Adipose tissue (tissue), 3 donors: Measurements from ENCODE around the gene DSCAM. TPM values are rescaled to one million over a fixed set of nuclear protein-coding genes. Genes with fewer than 3 reads are reported as not detected.

Experiments used
- H3K27ac ChIP-seq: one replicate; pipeline ENCODE4 v1.5.1; 2013; ENCODE audit warnings: low read depth, low read length
- WGBS, 3 donors: extraction: QIAGEN DNeasy Blood & Tissue Kit; methylation state at CpG; one replicate each; pipeline ENCODE4 v1.1.7; 2013; 5-methylcytosine and 5-hydroxymethylcytosine counted together
- polyA plus RNA-seq, 3 donors: library from polyadenylated mRNA; stranded (reverse); fragments of 200-250 nt; gene quantifications; one replicate each; pipeline ENCODE4 v1.2.3, GENCODE V29; 2013
- donor health status: healthy with polysubstance abuse.
- donor health status: Bipolar disorder and iron deficiency.
- donor health status: healthy.

The DSCAM gene
- polyA plus RNA-seq, 3 donors: 0.08 TPM; not detected in 2

DNA sequence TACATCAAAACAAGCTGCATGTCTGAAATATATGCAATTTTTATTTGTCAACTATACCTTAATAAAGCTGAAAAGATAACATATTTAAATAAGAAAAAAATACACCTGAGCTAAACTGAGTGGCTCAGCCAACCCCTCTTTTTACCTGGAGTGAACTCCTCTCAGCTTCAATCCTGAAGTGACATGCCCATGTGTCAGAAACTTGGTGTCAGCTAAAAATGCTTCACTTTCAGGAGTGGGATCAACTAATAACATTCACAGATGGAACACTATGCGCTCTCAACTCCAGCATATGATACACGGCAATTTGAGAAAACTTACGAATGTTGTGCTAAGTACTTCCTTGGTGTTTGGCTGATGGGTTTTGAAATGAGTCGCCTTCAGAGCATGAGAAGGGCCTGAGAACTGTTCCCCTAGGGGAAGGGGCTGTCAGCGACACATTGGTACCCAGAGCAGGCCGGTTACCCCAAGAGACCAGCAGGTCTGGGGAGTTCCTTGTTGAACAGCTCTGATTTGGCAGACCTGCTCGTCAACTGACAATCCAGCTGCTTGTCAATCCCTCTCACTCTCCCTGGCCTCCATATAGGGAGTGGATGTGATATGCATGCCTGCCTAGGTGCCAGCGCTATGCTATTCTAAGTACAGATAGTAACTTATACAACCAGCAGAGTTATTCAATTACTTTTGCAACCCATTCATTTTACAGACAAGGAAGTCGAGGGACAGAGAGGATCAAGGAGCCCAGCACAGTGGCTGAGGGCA lies 712.0 kb downstream of the DSCAM start:
- no peak overlapping the region for H3K27ac ChIP-seq

DNA sequence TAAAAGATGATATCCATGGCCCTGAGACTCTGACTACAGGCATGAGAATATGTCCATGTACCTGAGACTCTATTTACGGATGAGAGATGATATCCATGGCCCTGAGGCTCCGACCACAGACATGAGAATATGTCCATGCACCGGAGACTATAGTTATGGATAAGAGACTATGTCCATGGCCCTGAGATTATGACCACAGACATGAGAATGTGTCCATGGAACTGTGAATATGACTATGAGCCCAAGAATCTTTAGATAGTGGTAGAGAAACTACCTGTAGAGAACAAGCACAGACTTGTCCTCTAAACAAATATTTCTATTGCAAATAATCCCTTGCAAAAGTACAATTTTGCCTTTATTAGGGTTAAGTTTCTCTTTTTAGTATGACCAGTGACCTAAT lies 716.5 kb downstream of the DSCAM start:
- WGBS, 3 donors: 91 to 93% (median 92%) methylated on average over 3 of the region's 3 CpGs

More for the DNA sequence above, 712.0 kb downstream of the DSCAM start:
- WGBS, 3 donors: 81 to 89% (median 85%) methylated on average over 9 of the region's 9 CpGs

DNA sequence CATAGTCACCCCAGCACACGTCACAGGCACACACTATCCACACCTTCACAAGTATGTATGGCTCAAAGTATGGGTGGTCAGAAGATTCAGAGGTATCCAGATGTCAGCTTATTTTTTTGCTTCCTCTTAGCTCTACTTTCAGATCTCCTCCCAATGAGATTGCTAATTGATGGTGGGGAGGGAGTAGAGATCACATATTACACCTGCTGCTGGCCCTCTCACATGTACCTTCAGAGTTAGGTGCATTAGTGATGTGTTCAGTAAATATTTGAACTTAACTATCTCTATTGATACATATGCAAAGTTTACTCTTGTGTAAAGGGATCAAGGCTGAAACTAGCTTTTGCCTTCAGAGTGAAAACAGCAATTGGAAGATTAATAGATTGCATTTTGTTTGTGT lies 717.1 kb downstream of the DSCAM start:
- WGBS, 3 donors: 76 to 89% (median 82%) methylated on average over 1 of the region's 1 CpG
- no peak overlapping the region for H3K27ac ChIP-seq

More for the DNA sequence above, 716.5 kb downstream of the DSCAM start:
- H3K27ac ChIP-seq: no peak overlapping the region

DNA sequence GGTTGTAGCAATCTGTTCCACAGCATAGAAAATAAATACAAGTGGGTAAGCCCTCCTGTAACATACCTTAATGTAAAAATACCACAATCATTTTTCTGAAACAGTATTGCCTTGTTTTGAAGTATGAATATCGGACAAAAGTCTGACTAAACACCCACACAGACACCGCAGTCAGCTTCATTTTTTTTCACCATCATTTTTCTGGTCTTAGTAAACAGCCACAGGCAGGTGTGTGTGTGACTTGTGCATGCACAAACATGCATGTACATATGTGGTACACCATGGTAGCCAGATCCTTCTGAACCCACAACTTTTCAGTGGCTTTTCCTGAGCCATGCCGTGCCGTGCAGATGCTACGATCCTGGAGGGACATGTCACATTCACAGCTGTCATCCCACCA lies 718.1 kb downstream of the DSCAM start:
- no peak overlapping the region for H3K27ac ChIP-seq
- WGBS, 3 donors: 85 to 91% (median 86%) methylated on average over 5 of the region's 5 CpGs

DNA sequence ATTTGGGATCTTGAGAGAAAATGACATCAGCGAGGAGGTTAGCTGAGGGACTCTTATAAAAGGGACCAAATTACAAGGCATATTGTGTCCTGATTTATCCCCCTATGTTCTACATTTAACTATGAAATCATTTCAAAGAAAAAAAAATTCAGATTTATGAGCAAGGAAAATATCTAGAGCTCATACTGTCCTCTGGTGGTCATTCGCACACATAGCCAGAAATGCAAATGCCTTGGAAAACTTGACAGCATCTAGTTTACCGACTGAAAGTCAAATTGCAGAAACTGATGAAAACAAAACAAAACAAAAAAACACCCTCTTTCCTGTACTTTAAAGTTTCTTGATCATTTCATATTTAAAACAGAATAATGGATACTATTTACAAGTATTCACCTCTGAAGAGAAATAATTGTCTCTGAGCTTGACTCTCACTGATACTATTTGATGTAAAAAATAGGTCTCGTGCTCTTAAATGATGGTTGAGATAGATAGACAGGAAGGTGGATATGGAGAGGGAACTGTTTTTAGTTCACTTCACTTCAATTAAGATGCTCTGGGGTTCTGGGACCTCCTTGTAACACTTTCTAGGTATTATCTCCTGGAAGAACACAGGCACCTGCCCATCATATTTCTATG lies 725.9 kb downstream of the DSCAM start:
- H3K27ac ChIP-seq: no peak overlapping the region
- WGBS, 3 donors: 21 to 31% (median 28%) methylated on average over 4 of the region's 4 CpGs

DNA sequence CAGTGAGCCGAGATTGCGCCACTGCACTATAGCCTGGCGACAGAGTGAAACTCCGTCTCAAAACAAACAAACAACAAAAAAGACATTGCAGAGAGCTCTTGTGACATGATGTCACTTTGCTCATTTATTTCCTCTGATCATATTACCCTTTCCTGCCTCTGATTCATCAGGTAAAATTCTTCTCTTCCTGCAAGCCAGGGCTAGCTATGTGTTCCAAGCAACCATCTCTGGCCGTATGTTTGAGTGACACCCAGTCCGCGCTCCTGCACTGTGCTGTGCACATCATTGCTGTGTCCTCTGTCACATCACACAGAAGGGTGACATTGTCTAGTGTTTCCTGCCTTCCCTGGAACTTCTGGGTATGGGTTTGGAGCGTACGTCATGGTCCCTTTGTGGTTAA lies 728.4 kb downstream of the DSCAM start:
- H3K27ac ChIP-seq: no peak overlapping the region
- 75 to 87% (median 80%) methylated on average over 9 of the region's 9 CpGs for WGBS, 3 donors

DNA sequence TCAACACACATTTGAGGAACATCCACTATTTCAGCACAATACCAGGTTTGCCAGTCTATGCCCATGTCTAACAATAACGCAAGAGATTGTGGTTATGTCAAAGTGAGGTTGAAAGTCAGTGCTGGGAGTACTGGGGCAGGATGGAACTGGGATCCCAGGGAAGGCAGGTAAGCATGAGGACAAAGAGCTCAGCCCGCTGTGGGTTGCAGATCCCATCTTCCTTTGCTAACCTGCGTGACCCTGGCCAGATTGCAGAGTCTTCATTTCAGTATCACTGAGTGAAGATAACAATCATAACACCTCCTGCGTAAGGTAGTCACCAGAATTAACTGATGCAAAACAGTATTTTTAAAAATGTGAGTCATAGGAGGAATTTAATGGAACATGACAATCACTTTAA lies 729.7 kb downstream of the DSCAM start:
- no peak overlapping the region for H3K27ac ChIP-seq
- 86 to 93% (median 91%) methylated on average over 4 of the region's 4 CpGs for WGBS, 3 donors

DNA sequence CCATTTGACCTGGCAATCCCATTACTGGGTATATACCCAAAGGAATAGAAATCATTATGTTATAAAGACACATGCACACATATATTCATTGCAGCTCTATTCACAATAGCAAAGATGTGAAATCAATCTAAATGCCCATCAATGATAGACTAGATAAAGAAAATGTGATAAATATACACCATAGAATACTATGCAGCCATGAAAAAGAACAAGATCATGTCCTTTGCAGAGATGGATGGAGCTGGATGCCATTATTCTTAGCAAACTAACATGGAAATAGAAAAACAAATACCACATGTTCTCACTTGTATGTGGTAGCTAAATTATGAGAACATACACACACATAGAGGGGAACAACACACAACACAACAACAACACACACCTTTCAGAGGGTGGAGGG lies 731.2 kb downstream of the DSCAM start:
- H3K27ac ChIP-seq: no peak overlapping the region

DNA sequence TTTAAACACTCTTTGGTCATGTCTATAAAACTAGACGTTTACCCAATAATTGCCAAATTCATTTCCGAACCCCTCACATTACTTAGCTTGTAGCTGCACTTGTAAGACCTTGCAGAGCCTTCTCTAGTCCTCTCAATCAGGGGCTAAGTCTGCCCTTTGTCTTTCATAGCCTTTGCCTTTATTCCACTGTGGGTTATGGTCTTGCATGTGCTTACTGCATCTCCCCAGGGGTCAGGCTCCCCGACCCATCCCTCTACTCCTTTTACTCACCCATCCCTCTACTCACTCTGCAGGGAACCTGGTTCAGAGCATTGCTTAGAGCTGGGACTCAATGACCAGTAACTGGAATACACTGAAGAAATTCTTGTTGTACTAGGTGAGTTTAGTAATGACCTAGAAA lies 744.3 kb downstream of the DSCAM start:
- no peak overlapping the region for H3K27ac ChIP-seq
- WGBS, 3 donors: 69 to 73% (median 71%) methylated on average over 3 of the region's 3 CpGs

DNA sequence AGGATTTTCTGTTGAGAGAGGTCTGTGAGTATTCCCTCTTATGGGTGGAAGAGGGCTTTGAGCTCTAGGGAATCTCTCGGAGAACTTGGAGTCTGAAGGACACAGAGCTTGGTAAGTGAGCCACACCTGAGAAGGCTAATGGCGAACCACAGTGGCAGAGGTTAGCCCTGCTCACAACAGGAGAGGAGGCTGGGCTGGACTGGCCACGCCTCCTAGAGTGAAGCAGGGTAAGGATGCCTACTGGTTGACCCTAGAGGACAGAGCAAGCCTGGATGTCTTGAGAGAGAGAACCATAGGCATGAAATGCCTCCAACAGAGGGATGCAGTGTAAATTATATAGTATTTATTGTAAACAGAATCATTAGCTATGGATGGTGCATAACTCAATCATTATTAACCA lies 747.1 kb downstream of the DSCAM start:
- H3K27ac ChIP-seq: no peak overlapping the region
- WGBS, 3 donors: 64 to 84% (median 77%) methylated on average over 3 of the region's 3 CpGs

DNA sequence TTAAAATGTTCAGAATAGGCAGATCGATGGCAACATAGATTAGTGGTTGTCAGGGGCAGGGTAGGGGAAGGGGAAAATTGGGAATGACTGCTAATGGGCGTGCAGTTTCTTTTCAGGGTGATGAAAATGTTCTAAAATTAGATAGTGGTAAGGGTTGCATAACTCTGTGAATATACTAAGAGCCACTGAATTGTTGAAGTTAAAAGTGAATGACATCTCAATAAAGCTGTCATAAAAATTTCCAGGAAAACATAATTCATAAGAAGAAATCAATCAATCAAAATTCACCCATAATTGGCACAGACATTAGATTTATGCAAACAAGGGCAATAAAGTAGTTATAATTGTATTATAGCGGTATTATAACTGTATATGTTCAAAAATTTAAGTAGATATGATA lies 751.5 kb downstream of the DSCAM start:
- 58 to 77% (median 67%) methylated on average over 3 of the region's 3 CpGs for WGBS, 3 donors

DNA sequence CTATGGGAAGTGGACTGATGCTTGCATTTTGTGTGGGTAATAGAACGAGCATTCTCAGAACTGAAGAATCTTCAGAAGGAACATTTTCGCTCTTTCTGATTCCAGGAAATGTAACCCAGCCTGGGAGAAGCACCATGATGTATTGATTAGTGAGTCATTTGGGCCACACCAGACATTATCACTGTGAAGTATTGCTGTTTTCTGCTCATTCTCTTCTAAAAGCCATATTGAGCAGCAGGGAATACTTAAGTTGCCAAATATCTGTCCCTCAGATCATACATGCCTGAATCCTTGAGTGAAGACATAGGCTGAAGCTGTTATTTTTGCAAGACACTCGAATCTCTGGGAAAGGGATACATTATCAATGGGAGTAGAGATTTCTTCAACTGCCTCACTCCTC lies 766.6 kb downstream of the DSCAM start:
- no peak overlapping the region for H3K27ac ChIP-seq
- 65 to 69% (median 68%) methylated on average over 3 of the region's 3 CpGs for WGBS, 3 donors

More for the DNA sequence above, 751.5 kb downstream of the DSCAM start:
- no peak overlapping the region for H3K27ac ChIP-seq

DNA sequence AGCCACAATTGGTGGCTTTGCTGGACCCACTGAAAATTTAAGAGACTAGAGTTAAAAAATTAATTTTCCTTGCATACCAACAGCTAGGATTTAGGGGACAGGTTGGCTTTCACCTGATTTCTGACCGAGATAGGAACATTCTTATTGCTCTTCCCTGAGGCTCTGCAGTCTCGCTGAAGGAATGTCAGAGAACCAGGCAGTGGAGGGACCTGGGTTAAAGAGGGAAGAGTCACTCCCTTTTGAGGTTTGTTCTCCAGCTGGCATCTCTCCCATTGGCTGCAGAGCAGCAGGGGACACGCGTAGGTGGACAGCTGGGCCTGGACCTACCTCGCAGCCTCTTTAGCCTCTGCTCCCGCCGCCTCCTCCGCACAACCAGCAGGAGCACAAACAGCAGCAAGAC lies 772.2 kb downstream of the DSCAM start:
- 78 to 88% (median 86%) methylated on average over 8 of the region's 8 CpGs for WGBS, 3 donors
- H3K27ac ChIP-seq: no peak overlapping the region

DNA sequence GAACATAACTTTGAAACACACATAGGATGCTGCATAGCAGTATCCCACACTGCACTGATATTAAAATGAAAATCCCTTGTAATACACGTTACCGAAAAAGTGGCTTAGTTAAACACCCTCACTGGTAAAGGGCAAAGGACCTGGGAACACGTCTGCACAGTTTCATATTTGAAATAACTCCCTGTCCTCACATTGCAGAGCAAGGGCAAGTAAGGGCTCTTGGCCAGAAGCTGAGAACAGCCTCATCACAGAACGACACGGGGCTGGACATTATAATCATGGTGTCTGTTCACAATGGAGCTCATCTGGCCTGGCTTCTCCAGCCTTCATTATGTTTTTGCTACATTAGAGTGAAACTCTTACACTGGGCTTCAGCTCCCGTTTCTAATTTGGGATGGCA lies 772.8 kb downstream of the DSCAM start:
- no peak overlapping the region for H3K27ac ChIP-seq
- WGBS, 3 donors: 62 to 70% (median 63%) methylated on average over 6 of the region's 6 CpGs

DNA sequence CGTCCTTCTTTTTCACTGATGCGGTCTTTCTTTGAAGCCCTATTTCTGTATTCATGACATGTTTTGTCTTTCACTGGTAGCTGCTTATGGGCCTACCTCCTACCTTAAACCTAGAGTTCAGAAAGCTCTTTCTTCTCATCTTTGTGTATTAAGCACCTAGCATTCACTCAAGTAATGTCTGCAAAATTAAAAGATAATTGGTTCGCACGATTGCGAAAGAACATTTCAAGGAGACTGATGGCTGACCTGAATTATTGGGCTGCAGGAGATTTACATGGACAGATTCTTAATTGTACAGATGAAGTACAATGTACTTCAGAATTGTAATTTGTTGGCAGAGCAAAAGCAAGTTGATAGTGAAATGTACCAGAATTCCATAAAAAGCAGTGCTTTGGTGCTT lies 773.3 kb downstream of the DSCAM start:
- no peak overlapping the region for H3K27ac ChIP-seq
- 94 to 96% (median 95%) methylated on average over 5 of the region's 5 CpGs for WGBS, 3 donors

DNA sequence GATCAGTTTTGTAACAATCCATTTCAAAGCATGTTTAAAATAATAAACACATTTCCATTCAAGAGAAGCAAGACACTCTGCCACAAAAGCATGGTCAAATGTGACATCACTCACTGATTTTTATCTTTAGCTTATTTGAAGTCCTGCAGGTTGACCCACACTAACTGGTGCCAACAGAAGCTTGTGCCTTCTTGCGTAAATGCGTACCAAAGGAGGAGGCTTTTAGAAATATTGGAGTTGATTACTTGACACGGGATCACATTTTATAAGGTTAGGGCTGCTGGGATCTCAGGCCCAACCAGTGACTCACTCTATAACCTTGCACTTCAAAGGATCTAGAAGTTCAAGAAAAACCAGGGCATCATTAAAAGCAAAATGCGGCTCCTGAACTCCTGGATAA lies 776.1 kb downstream of the DSCAM start:
- WGBS, 3 donors: 77 to 92% (median 86%) methylated on average over 4 of the region's 4 CpGs
- H3K27ac ChIP-seq: no peak overlapping the region

DNA sequence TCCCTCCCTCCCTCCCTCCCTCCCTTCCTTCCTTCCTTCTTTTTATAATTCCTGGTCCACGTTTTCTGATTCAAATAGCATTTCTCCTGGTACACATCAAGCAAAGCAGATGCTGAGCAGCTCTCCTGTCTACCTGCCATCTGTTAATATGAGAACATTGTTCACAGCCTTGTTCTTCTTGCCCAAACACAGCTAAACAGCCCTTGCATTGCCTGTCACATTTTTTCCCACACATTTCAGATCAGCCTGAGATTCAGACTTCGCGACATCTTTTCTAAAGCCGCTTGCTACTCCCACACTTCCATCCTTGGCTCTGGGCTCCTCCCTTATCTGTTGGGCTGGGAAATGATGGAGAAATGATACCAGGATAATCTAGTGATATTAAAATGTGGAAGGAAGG lies 779.2 kb downstream of the DSCAM start:
- no peak overlapping the region for H3K27ac ChIP-seq
- WGBS, 3 donors: 42 to 45% (median 43%) methylated on average over 4 of the region's 4 CpGs

DNA sequence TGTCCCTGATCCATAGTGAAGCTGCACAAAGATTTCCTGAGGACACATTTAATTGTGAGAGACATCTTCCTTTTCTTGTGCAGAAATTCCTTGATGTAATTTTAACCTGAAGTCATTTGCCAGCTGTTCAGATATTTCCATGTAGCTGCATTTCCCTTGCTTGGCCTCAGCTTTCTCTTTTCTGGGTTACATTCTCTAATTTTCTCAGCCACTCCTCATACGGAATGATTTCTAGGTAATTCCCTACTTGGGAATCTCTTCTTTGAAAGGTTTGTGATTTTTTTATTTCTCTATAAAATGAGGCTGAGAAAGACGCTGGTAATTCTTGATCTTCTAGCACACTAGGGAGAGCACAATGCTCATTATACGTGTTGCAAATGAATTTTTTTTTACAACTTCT lies 780.7 kb downstream of the DSCAM start:
- WGBS, 3 donors: 65 to 79% (median 71%) methylated on average over 3 of the region's 3 CpGs
- no peak overlapping the region for H3K27ac ChIP-seq

DNA sequence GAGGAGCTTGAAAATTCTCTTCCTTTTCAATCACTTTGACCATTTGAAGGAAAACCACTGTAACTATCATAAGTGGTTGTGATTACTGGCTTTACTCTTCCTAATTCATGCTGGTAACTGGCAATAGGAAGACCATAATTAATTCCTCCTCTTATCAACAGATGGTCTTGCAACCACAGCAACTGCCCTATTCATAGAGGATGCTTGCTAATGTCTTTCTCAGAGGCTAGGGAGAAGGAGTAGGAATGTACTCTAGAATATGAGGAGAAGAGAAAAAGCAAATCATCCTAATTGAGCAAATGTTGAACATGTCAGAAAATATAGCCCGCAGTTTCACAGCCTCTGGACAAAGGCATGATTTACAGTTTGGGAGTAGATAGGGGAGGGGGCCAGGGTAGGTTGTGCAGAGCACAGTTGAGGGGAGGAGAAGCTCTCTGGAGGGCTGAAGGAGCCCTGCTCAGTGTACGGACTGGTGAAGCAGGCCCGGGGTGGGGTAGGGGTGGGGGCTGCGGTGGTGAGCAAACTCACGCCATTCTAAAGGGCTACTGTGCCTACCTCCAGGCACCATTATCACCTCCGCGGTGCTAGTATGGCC lies 786.8 kb downstream of the DSCAM start:
- H3K27ac ChIP-seq: no peak overlapping the region
- 71 to 88% (median 79%) methylated on average over 7 of the region's 7 CpGs for WGBS, 3 donors

DNA sequence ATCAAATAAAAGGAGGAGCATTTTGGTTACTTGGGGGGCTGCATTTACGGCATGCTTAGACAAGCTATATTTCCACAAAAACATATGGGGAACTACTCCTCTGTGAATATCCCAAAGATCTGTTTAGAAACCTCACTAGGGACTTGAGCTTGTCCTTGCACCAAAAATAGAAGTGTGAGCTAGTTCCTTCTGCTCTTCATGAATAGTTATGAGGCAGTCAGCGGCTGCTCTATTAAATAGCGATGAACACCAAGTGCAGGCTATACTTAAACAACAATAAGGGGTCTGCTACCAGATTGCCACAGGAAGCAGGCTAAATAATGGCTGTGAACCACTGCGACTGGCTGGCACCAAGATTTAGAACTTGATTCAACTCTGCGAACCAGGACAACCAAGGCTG lies 789.6 kb downstream of the DSCAM start:
- WGBS, 3 donors: 78 to 87% (median 81%) methylated on average over 5 of the region's 5 CpGs
- H3K27ac ChIP-seq: no peak overlapping the region
